DMS53 treated with DMSO at 0.1 percent for 48 hours (cell line): ENCODE data around the gene CTNND2.
A peak's percentile ranks its signal among the peaks of the same experiment; 100 is the strongest.
"Not testable (repeated sequence)": the region's sequence is repeated elsewhere in the genome, so short reads cannot be mapped to it uniquely, and the experiment has no call there.

ENCODE experiments used
- DNase-seq: peaks from one replicate; lab custom pipeline; 2025; ENCODE audit not compliant: unreplicated experiment; lab: John Stamatoyannopoulos, UW

Gene CTNND2

GRCh38 chr5:11010429-11011210, 893.6 kb downstream of the CTNND2 start:
- no peak for DNase-seq

- no peak for DNase-seq
These were observed 894.7 kb downstream of the CTNND2 start for GRCh38 chr5:11009576-11009975.

GRCh38 chr5:11007269-11007870, 896.9 kb downstream of the CTNND2 start:
- DNase-seq, result no peak

GRCh38 chr5:11004523-11004922, 899.7 kb downstream of the CTNND2 start:
- DNase-seq, result not testable (repeated sequence)

GRCh38 chr5:11000515-11001353, 903.5 kb downstream of the CTNND2 start:
- no peak for DNase-seq

- no peak for DNase-seq
These were observed 904.5 kb downstream of the CTNND2 start for GRCh38 chr5:10999714-11000113.

- no peak for DNase-seq
These were observed 908.4 kb downstream of the CTNND2 start for GRCh38 chr5:10995891-10996290.

- no peak for DNase-seq
These were observed 909.9 kb downstream of the CTNND2 start for GRCh38 chr5:10994091-10994986.

- DNase-seq, result no peak
These were observed 913.6 kb downstream of the CTNND2 start for GRCh38 chr5:10990634-10991033.

GRCh38 chr5:10989577-10990263, 914.5 kb downstream of the CTNND2 start:
- DNase-seq, result no peak

- no peak for DNase-seq
These were observed 915.6 kb downstream of the CTNND2 start for GRCh38 chr5:10988622-10989021.

GRCh38 chr5:10987925-10988504, 916.2 kb downstream of the CTNND2 start:
- DNase-seq, result peak; percentile 20

GRCh38 chr5:10987276-10987924, 916.8 kb downstream of the CTNND2 start:
- DNase-seq, result no peak

GRCh38 chr5:10985721-10986110, 918.5 kb downstream of the CTNND2 start:
- DNase-seq, result no peak

- DNase-seq, result no peak
These were observed 919.0 kb downstream of the CTNND2 start for GRCh38 chr5:10985091-10985720.

- DNase-seq, result no peak
These were observed 920.1 kb downstream of the CTNND2 start for GRCh38 chr5:10984021-10984715.

GRCh38 chr5:10982626-10983025, 921.6 kb downstream of the CTNND2 start:
- no peak for DNase-seq

- DNase-seq, result no peak
These were observed 922.3 kb downstream of the CTNND2 start for GRCh38 chr5:10981932-10982331.
